A549 (cell line): ENCODE results near the gene SLC22A31. TPM values are rescaled to one million over a fixed set of nuclear protein-coding genes. Genes with fewer than 3 reads are reported as not detected.

Source experiments
- ATAC-seq, 2 experiments: fragments of 200-7000 bp in 1 of 2; fragments of >200 bp in 1 of 2; cut with Nextera tagmentation in 1 of 2; cut with Tn5 transposase in 1 of 2; 3 replicates each; pipeline versions ENCODE4 v1.8.0 to v1.9.1; 2018 to 2020; ENCODE audit warnings: mild to moderate bottlenecking in 1 of 2, moderate library complexity in 1 of 2
- CTCF ChIA-PET: fragments of 300-600 bp; sonication (Branson Sonifier 250); formaldehyde crosslinking; extraction: SDS; loops from one replicate; lab custom pipeline; 2021; ENCODE audit warnings: antibody characterized with exemption, inconsistent platforms; lab: Yijun Ruan, JAX
- POLR2A ChIA-PET: fragments of 350-600 bp; formaldehyde crosslinking; extraction: SDS; loops from one replicate; lab custom pipeline; 2021; ENCODE audit warnings: antibody characterized with exemption, inconsistent platforms; lab: Yijun Ruan, JAX
- DNase-seq, 2 experiments: peaks; one replicate each; pipeline versions ENCODE4 v3.0.0 to v3.0.0-alpha.2; 2011 to 2016; ENCODE audit warnings: low read depth in 1 of 2, low spot score in 1 of 2
- FAIRE-seq: peaks from 2 replicates; lab custom pipeline; 2011; peaks lifted over from hg19 to GRCh38; lab: Jason Lieb, UNC
- H3K27ac ChIP-seq, 2 experiments: fragments of >200 bp; sonication (Bioruptor Twin); formaldehyde crosslinking; 3 replicates each; pipeline ENCODE4 v1.5.1; 2016 to 2017
- H3K4me1 ChIP-seq: fragments of >200 bp; sonication (Bioruptor Twin); formaldehyde crosslinking; 3 replicates; pipeline ENCODE4 v1.6.1; 2016
- H3K4me2 ChIP-seq: fragments of >200 bp; sonication (Bioruptor Twin); formaldehyde crosslinking; 3 replicates; pipeline ENCODE4 v1.6.1; 2016
- H3K4me3 ChIP-seq: fragments of >200 bp; sonication (Bioruptor Twin); formaldehyde crosslinking; 3 replicates; pipeline ENCODE4 v1.5.1; 2016
- H3K9me3 ChIP-seq: fragments of >200 bp; sonication (Bioruptor Twin); formaldehyde crosslinking; 3 replicates; pipeline ENCODE4 v1.6.1; 2016
- BHLHE40 ChIP-seq: IDR thresholded peaks from 2 replicates; pipeline ENCODE4 v1.6.1; 2012; ENCODE audit warnings: low read depth, low read length, inconsistent platforms
- CBX8 ChIP-seq: fragments of 200-600 bp; sonication (generic); IDR thresholded peaks from 2 replicates; pipeline ENCODE4 v1.6.1; 2016
- CEBPB ChIP-seq, 2 experiments: fragments of >200 bp in 1 of 2; sonication (Bioruptor Twin) in 1 of 2; formaldehyde crosslinking in 1 of 2; IDR thresholded peaks; 2 replicates each; pipeline ENCODE4 v1.6.1; 2012 to 2016
- CHD2 ChIP-seq: fragments of 150-350 bp; IDR thresholded peaks from 2 replicates; pipeline ENCODE4 v1.6.1; 2014; ENCODE audit warnings: low read length; ENCODE audit not compliant: partially characterized antibody
- CHD4 ChIP-seq: fragments of 200-600 bp; sonication (generic); IDR thresholded peaks from 2 replicates; pipeline ENCODE4 v1.6.1; 2016; ENCODE audit warnings: antibody characterized with exemption, mild to moderate bottlenecking, borderline replicate concordance
- EHMT2 ChIP-seq: fragments of 200-600 bp; sonication (generic); IDR thresholded peaks from 2 replicates; pipeline ENCODE4 v1.6.1; 2016; ENCODE audit warnings: antibody characterized with exemption, low read depth, mild to moderate bottlenecking, moderate library complexity
- EP300 ChIP-seq, 2 experiments: fragments of >200 bp; sonication (Bioruptor Twin); formaldehyde crosslinking; IDR thresholded peaks; 2 replicates in 1 of 2; 3 replicates in 1 of 2; pipeline ENCODE4 v1.6.1; 2016 to 2017
- ESRRA ChIP-seq: fragments of 150-350 bp; IDR thresholded peaks from 2 replicates; pipeline ENCODE4 v1.6.1; 2014; ENCODE audit warnings: mild to moderate bottlenecking, low read length, borderline replicate concordance
- FOSB ChIP-seq: fragments of 250-450 bp; sonication (Bioruptor Pico); IDR thresholded peaks from 2 replicates; pipeline ENCODE4 v1.5.0; 2020; ENCODE audit warnings: mild to moderate bottlenecking, moderate library complexity
- HDAC2 ChIP-seq: fragments of 200-600 bp; sonication (generic); IDR thresholded peaks from 2 replicates; pipeline ENCODE4 v1.6.1; 2016
- HOXA7 ChIP-seq: fragments of 250-450 bp; sonication (Bioruptor Pico); IDR thresholded peaks from 2 replicates; pipeline ENCODE4 v1.5.0; 2020; ENCODE audit warnings: mild to moderate bottlenecking, moderate library complexity
- JUN ChIP-seq, 2 experiments: fragments of >200 bp; sonication (Bioruptor Twin); formaldehyde crosslinking; IDR thresholded peaks; 2 replicates in 1 of 2; 3 replicates in 1 of 2; pipeline ENCODE4 v1.6.1; 2016 to 2017
- KDM5A ChIP-seq: fragments of 200-600 bp; sonication (generic); IDR thresholded peaks from 2 replicates; pipeline ENCODE4 v1.6.1; 2016; ENCODE audit warnings: antibody characterized with exemption, mild to moderate bottlenecking
- MAFK ChIP-seq: fragments of 450-650 bp; IDR thresholded peaks from 2 replicates; pipeline ENCODE4 v1.6.1; 2014; ENCODE audit not compliant: partially characterized antibody
- NPAS2 ChIP-seq: fragments of 250-450 bp; sonication (Bioruptor Pico); IDR thresholded peaks from 2 replicates; pipeline ENCODE4 v1.8.0; 2022; ENCODE audit warnings: mild to moderate bottlenecking, moderate library complexity, borderline replicate concordance
- PHF8 ChIP-seq: fragments of 200-600 bp; sonication (generic); IDR thresholded peaks from 2 replicates; pipeline ENCODE4 v1.6.1; 2016; ENCODE audit warnings: low read depth, mild to moderate bottlenecking, antibody characterized with exemption, moderate library complexity, borderline replicate concordance
- POLR2A ChIP-seq: IDR thresholded peaks from 2 replicates; pipeline ENCODE4 v1.6.1; 2012; ENCODE audit warnings: mild to moderate bottlenecking, low read length
- POLR2AphosphoS2 ChIP-seq: conservative IDR thresholded peaks from 2 replicates; pipeline ENCODE4 v1.6.1; 2012; ENCODE audit warnings: low read length, improper control_type of control experiment, inconsistent platforms
- RAD21 ChIP-seq, 2 experiments: fragments of >200 bp in 1 of 2; sonication (Bioruptor Twin) in 1 of 2; formaldehyde crosslinking in 1 of 2; IDR thresholded peaks in 1 of 2; conservative IDR thresholded peaks in 1 of 2; 2 replicates in 1 of 2; 3 replicates in 1 of 2; pipeline ENCODE4 v1.6.1; 2012 to 2018; ENCODE audit warnings: inconsistent platforms in 1 of 2
- RARB ChIP-seq: fragments of 250-450 bp; sonication (Bioruptor Pico); IDR thresholded peaks from 2 replicates; pipeline ENCODE4 v1.8.0; 2021; ENCODE audit warnings: mild to moderate bottlenecking, moderate library complexity
- RFX5 ChIP-seq: fragments of 450-650 bp; IDR thresholded peaks from 2 replicates; pipeline ENCODE4 v1.7.1; 2014; ENCODE audit warnings: antibody characterized with exemption, mild to moderate bottlenecking, moderate library complexity
- RNF2 ChIP-seq: fragments of 200-600 bp; sonication (generic); IDR thresholded peaks from 2 replicates; pipeline ENCODE4 v1.6.1; 2016; ENCODE audit warnings: low read depth, mild to moderate bottlenecking, antibody characterized with exemption, moderate library complexity, borderline replicate concordance
- TFCP2L1 ChIP-seq: fragments of 250-450 bp; sonication (Bioruptor Pico); IDR thresholded peaks from 2 replicates; pipeline ENCODE4 v1.5.0; 2021; ENCODE audit warnings: mild to moderate bottlenecking
- TP53 ChIP-seq: fragments of 250-450 bp; sonication (Bioruptor Pico); IDR thresholded peaks from 2 replicates; pipeline ENCODE4 v1.5.0; 2021; ENCODE audit warnings: mild to moderate bottlenecking, moderate library complexity
- ZNF302 ChIP-seq: fragments of 250-450 bp; sonication (Bioruptor Pico); IDR thresholded peaks from 2 replicates; pipeline ENCODE4 v1.9.0; 2021; ENCODE audit warnings: inconsistent platforms, mild to moderate bottlenecking, moderate library complexity
- ZSCAN20 ChIP-seq: fragments of 250-450 bp; sonication (Bioruptor Pico); IDR thresholded peaks from 2 replicates; pipeline ENCODE4 v1.8.0; 2022; ENCODE audit warnings: mild to moderate bottlenecking, moderate library complexity
- WGBS: methylation state at CpG from one replicate; pipeline ENCODE4 v1.1.6; 2017; ENCODE audit errors: missing lambda C conversion rate; 5-methylcytosine and 5-hydroxymethylcytosine counted together
- polyA plus RNA-seq, 4 experiments: library from polyadenylated mRNA; depleted of rRNA in 3 of 4; stranded (reverse); fragments of >200 nt; fragmentation: RNase III in 1 of 4; extraction: RNeasy Plus Mini Kit Qiagen cat#74134 plus additional on column Dnase treatment in 1 of 4; gene quantifications; 2 replicates in 3 of 4; 3 replicates in 1 of 4; pipeline ENCODE4 v1.2.3, GENCODE V29; 2011 to 2017
- TF ChIP-seq, protein P1 (sequence below): fragments of 250-450 bp; sonication (Bioruptor Pico); IDR thresholded peaks from 2 replicates; pipeline ENCODE4 v1.5.0; 2020; ENCODE audit warnings: low read depth, mild to moderate bottlenecking, moderate library complexity
- TF ChIP-seq, protein P2 (sequence below): IDR thresholded peaks from 2 replicates; pipeline ENCODE4 v1.6.1; 2012
- TF ChIP-seq, protein P3 (sequence below): fragments of >200 bp; sonication (Bioruptor Twin); formaldehyde crosslinking; IDR thresholded peaks from 3 replicates; pipeline ENCODE4 v1.6.1; 2016

The SLC22A31 gene
- polyA plus RNA-seq, 2 of the 4 experiments (the other 2 are of a cell fraction): 0.36 to 0.77 TPM

DNA sequence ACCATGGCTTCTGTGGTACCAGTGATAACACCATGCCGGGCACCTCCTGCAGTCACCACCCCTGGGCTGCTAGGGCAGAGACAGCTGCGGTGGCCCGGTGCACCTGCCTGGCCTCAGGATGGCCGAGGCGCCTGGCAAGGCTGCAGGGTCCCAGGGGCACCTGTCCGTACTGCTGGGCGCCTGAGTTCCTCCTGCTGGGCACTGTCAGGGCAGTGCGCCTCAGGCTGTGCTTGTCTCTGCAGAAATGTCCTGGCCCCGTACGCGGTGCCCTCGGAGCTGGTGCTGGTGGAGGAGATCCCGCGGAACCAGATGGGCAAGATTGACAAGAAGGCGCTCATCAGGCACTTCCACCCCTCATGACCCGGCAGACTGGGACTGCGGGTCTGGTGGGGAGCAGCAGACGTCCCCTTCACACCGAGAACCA is 46.5 kb downstream of the SLC22A31 start:
- FAIRE-seq (no peak), ATAC-seq (peak; percentile 9 to 13; a peak in 2 of 6 replicates), DNase-seq (no peak)
- ChIA-PET CTCF (interaction anchor here (1.1 to 3.6 kb wide), 2 partner anchors 13 to 62 kb away, joined by 3 to 21 read pairs; no protein-coding TSS in a partner anchor), POLR2A (no interaction called here)
- no peak overlapping the region for H3K4me2 ChIP-seq
- TF ChIP-seq PHF8: no peak
- TF ChIP-seq MAFK: no peak
- TF ChIP-seq POLR2A: no peak
- TF ChIP-seq POLR2AphosphoS2: no peak
- no peak for TF ChIP-seq ZSCAN20 (CRISPR knock-in tag)
- TF ChIP-seq HOXA7 (CRISPR knock-in tag): no peak
- no peak for TF ChIP-seq EHMT2
- no peak for TF ChIP-seq FOSB (CRISPR knock-in tag)
- no peak for TF ChIP-seq CEBPB (IDR thresholded peaks at IDR 0.05)
- TF ChIP-seq, protein P1, sequence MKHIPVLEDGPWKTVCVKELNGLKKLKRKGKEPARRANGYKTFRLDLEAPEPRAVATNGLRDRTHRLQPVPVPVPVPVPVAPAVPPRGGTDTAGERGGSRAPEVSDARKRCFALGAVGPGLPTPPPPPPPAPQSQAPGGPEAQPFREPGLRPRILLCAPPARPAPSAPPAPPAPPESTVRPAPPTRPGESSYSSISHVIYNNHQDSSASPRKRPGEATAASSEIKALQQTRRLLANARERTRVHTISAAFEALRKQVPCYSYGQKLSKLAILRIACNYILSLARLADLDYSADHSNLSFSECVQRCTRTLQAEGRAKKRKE (CRISPR knock-in tag): no peak
- no peak for TF ChIP-seq RARB (CRISPR knock-in tag)
- TF ChIP-seq HDAC2: no peak
- no peak for TF ChIP-seq TP53
- no peak for TF ChIP-seq TFCP2L1 (CRISPR knock-in tag)
- WGBS: 89% methylated on average over 10 of the region's 19 CpGs
- no peak overlapping the region for H3K4me3 ChIP-seq
- peaks cover 4% of the 10 kb centered on the region; the same call in 2 of the 3 replicates for H3K9me3 ChIP-seq
- no peak overlapping the region for H3K27ac ChIP-seq
- no peaks in the 10 kb centered on the region for H3K4me1 ChIP-seq

DNA sequence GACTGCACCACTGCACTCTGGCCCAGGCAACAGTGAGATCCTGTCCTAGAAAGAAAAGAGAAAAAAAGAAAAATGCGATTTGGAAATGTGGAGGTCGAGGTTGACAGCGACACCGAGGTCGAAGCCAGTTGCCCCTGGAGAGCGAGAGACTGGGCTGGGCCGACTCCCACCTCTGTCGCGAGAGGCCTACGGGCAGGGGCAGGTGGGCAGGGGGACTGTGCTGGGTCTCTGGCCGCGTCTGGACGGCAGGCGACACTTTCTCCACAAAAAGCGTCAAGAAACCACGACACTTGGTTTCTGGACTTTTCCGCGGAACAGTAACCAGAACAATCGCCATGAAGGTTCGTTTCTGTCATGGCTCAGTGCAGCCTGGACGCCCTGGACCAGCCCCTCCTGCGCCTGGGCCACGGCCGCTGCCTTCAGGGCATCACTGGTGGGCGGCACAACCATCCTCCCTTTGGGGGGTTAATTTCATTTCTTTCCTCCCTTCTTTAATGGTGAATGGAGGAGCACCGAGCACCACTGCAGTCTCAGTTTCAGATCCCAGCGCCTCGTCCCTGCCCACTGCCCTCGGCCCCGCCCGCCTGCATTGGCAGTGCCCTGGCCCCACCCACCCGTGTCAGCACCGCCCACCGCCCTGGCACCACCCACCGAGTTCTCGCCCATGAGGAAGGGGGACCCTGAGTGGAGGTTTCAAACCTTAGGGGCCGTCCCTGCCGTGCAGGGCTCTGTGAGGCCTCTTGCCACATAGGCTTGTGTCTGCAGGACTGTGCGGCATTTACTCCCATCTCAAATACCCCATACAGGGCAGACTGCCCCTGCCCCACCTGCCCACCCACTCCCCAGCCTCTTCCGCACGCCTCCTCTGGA is 47.3 kb downstream of the SLC22A31 start:
- peak; percentile 5 to 39; a peak in 3 of 6 replicates for ATAC-seq
- DNase-seq: no peak
- Histone ChIP-seq H3K9me3 (peaks cover 3% of the 10 kb centered on the region; the same call in 1 of the 3 replicates), H3K4me1 (no peaks in the 10 kb centered on the region), H3K4me3 (no peak overlapping the region), H3K4me2 (no peak overlapping the region), H3K27ac (no peak overlapping the region)
- no peak for FAIRE-seq
- ChIA-PET POLR2A (no interaction called here), CTCF (interaction anchor here (3.6 kb wide), 1 partner anchor 14 kb away, joined by 21 read pairs; no protein-coding TSS in a partner anchor)
- TF ChIP-seq JUN (IDR thresholded peaks at IDR 0.05) (no peak), EHMT2 (no peak), CHD2 (no peak), POLR2AphosphoS2 (no peak), ZNF302 (CRISPR knock-in tag) (no peak), BHLHE40 (no peak), TP53 (no peak), HDAC2 (no peak)
- 92% methylated on average over 32 of the region's 41 CpGs for WGBS

DNA sequence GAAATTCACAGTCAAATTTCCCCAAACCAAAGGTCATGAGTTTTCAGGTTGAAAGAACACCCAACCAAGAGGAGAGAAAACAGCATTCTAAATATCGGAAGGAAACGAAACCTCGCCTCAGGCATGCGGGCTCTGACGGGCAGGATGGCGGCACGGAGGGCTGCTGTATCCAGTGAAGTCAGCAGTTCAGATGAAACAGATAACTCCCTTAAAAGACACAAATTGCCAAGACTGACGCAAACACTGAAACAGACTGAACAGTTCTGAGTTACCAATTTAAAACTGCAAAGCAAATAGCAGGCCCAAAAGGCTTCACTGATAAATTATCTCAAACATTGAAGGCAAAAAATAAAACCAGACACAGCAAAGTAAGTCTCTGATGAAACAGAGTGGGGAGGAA is 49.4 kb downstream of the SLC22A31 start:
- WGBS: 96% methylated on average over 8 of the region's 8 CpGs
- FAIRE-seq (no peak), DNase-seq (no peak), ATAC-seq (no peak)
- Histone ChIP-seq H3K4me2 (no peak overlapping the region), H3K27ac (no peak overlapping the region), H3K4me1 (no peaks in the 10 kb centered on the region), H3K4me3 (no peak overlapping the region), H3K9me3 (no peaks in the 10 kb centered on the region)
- ChIA-PET POLR2A (no interaction called here), CTCF (no interaction called here)
- no peak for TF ChIP-seq JUN (IDR thresholded peaks at IDR 0.05)
- TF ChIP-seq CHD4: no peak
- TF ChIP-seq RAD21 (conservative IDR thresholded peaks at IDR 0.05 in 1 of 2, IDR thresholded peaks at IDR 0.05 in 1 of 2): no peak
- no peak for TF ChIP-seq RARB (CRISPR knock-in tag)
- no peak for TF ChIP-seq ESRRA
- TF ChIP-seq NPAS2 (CRISPR knock-in tag): no peak
- no peak for TF ChIP-seq CHD2
- TF ChIP-seq RFX5: no peak
- no peak for TF ChIP-seq CBX8
- TF ChIP-seq, protein P2, sequence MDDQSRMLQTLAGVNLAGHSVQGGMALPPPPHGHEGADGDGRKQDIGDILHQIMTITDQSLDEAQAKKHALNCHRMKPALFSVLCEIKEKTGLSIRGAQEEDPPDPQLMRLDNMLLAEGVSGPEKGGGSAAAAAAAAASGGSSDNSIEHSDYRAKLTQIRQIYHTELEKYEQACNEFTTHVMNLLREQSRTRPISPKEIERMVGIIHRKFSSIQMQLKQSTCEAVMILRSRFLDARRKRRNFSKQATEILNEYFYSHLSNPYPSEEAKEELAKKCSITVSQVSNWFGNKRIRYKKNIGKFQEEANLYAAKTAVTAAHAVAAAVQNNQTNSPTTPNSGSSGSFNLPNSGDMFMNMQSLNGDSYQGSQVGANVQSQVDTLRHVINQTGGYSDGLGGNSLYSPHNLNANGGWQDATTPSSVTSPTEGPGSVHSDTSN: no peak
- TF ChIP-seq ZNF302 (CRISPR knock-in tag): no peak
- TF ChIP-seq EP300 (IDR thresholded peaks at IDR 0.05): no peak
- TF ChIP-seq RNF2: no peak
- no peak for TF ChIP-seq CEBPB (IDR thresholded peaks at IDR 0.05)
- no peak for TF ChIP-seq EHMT2
- TF ChIP-seq, protein P3, sequence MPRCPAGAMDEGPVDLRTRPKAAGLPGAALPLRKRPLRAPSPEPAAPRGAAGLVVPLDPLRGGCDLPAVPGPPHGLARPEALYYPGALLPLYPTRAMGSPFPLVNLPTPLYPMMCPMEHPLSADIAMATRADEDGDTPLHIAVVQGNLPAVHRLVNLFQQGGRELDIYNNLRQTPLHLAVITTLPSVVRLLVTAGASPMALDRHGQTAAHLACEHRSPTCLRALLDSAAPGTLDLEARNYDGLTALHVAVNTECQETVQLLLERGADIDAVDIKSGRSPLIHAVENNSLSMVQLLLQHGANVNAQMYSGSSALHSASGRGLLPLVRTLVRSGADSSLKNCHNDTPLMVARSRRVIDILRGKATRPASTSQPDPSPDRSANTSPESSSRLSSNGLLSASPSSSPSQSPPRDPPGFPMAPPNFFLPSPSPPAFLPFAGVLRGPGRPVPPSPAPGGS: no peak
- no peak for TF ChIP-seq KDM5A
